Thyroid gland (tissue), 4 donors: ENCODE data around the gene NAV2. TPM values are rescaled to one million over a fixed set of nuclear protein-coding genes. Genes with fewer than 3 reads are reported as not detected.

Source experiments
- DNase-seq, 2 donors: peaks; one replicate each; pipeline ENCODE4 v3.0.0-alpha.2; 2019
- H3K27ac ChIP-seq, 3 donors: fragments of 200-600 bp; sonication (generic); 1 replicate in 2 of 3; 2 replicates in 1 of 3; pipeline ENCODE4 v1.5.1; 2016 to 2019; ENCODE audit warnings: mild to moderate bottlenecking in 1 of 3, moderate library complexity in 1 of 3
- H3K27me3 ChIP-seq: fragments of 200-600 bp; sonication (generic); one replicate; pipeline ENCODE4 v1.5.1; 2019
- H3K36me3 ChIP-seq, 2 donors: fragments of 200-600 bp; sonication (generic); one replicate each; pipeline ENCODE4 v1.5.1; 2016 to 2019
- H3K4me1 ChIP-seq, 2 donors: fragments of 200-600 bp; sonication (generic); one replicate each; pipeline ENCODE4 v1.5.1; 2017 to 2019
- H3K4me3 ChIP-seq, 3 donors: fragments of 200-600 bp; sonication (generic); replicated peaks in 1 of 3; 1 replicate in 2 of 3; 2 replicates in 1 of 3; pipeline ENCODE4 v1.5.1; 2016; ENCODE audit warnings: mild to moderate bottlenecking in 1 of 3
- H3K9me3 ChIP-seq: fragments of 200-600 bp; sonication (generic); one replicate; pipeline ENCODE4 v1.5.1; 2017
- CTCF ChIP-seq, 6 experiments: fragments of 200-600 bp in 3 of 6; fragments of 450-650 bp in 3 of 6; sonication (generic) in 3 of 6; IDR thresholded peaks; one replicate each; pipeline ENCODE4 v1.5.1; 2016 to 2019; ENCODE audit warnings: antibody characterized with exemption in 6 of 6, mild to moderate bottlenecking in 2 of 6, inconsistent platforms in 1 of 6, moderate library complexity in 1 of 6
- POLR2A ChIP-seq, 2 donors: fragments of 450-650 bp; IDR thresholded peaks; one replicate each; pipeline ENCODE4 v1.6.1; 2017; ENCODE audit warnings: antibody characterized with exemption in 2 of 2, mild to moderate bottlenecking in 2 of 2, moderate library complexity in 1 of 2
- WGBS, 2 donors: methylation state at CpG; one replicate each; pipeline ENCODE4 v1.1.5; 2017; 5-methylcytosine and 5-hydroxymethylcytosine counted together
- intact Hi-C: fragments of 100-400 bp; cut with DNase I; formaldehyde crosslinking; loops from one replicate; pipeline ENCODE4 v1.15.1; 2023
- total RNA-seq, 4 donors: library from RNA; depleted of rRNA; stranded (reverse); fragments of >200 nt; gene quantifications; one replicate each; pipeline ENCODE4 v1.2.3, GENCODE V29; 2016

The NAV2 gene
- total RNA-seq, 4 donors from 2014 or later: 34.8 to 88.6 (median 54.5) TPM

GRCh38 chr11:19705936-19706335 is 6.7 kb upstream of the NAV2 start:
- 75 to 89% methylated on average over 1 of the region's 1 CpG for WGBS, 2 donors
- no peak for DNase-seq
- intact Hi-C loops: no loop called here
- TF ChIP-seq CTCF (IDR thresholded peaks at IDR 0.05) (no peak), POLR2A (IDR thresholded peaks at IDR 0.05) (no peak)
- peaks cover 14 to 18% of the 10 kb centered on the region in 2 donors for H3K4me1 ChIP-seq
- no peaks in the 10 kb centered on the region for H3K9me3 ChIP-seq
- H3K27me3 ChIP-seq: no peaks in the 10 kb centered on the region
- no peaks in the 10 kb centered on the region for H3K36me3 ChIP-seq
- H3K4me3 ChIP-seq: no peak overlapping the region
- H3K27ac ChIP-seq: peak overlapping the region; percentile 8 to 50 (median 35)

GRCh38 chr11:19711911-19712280 is 741 bp upstream of the NAV2 start:
- H3K4me1 ChIP-seq: peaks cover 31 to 40% of the 10 kb centered on the region in 2 donors
- 10 to 11% methylated on average over 16 of the region's 16 CpGs for WGBS, 2 donors
- DNase-seq: peak; percentile 57 to 62
- TF ChIP-seq POLR2A (IDR thresholded peaks at IDR 0.05): no peak
- TF ChIP-seq CTCF (IDR thresholded peaks at IDR 0.05): no peak
- intact Hi-C loops: no loop called here
- no peaks in the 10 kb centered on the region for H3K27me3 ChIP-seq
- peak overlapping the region; percentile 96 to 99 (median 96) for H3K27ac ChIP-seq
- H3K4me3 ChIP-seq: peak overlapping the region in 2 of 3 donors; percentile 13 to 31
- no peaks in the 10 kb centered on the region for H3K9me3 ChIP-seq
- H3K36me3 ChIP-seq: no peaks in the 10 kb centered on the region

GRCh38 chr11:19713196-19714021 is 772 bp downstream of the NAV2 start:
- intact Hi-C loops: no loop called here
- Histone ChIP-seq H3K27me3 (no peaks in the 10 kb centered on the region), H3K4me1 (peaks cover 31 to 47% of the 10 kb centered on the region in 2 donors), H3K4me3 (peak overlapping the region; percentile 39 to 80 (median 62)), H3K36me3 (no peaks in the 10 kb centered on the region), H3K27ac (peak overlapping the region; percentile 5 to 96 (median 69)), H3K9me3 (no peaks in the 10 kb centered on the region)
- TF ChIP-seq POLR2A (IDR thresholded peaks at IDR 0.05) (no peak), CTCF (IDR thresholded peaks at IDR 0.05) (no peak)
- DNase-seq: peak in 1 of 2 donors; percentile 27
- 5% methylated on average over 36 to 49 of the region's 63 CpGs for WGBS, 2 donors

- TF ChIP-seq POLR2A (IDR thresholded peaks at IDR 0.05) (no peak), CTCF (IDR thresholded peaks at IDR 0.05) (no peak)
- Histone ChIP-seq H3K27ac (peak overlapping the region in 2 of 3 donors; percentile 34 to 60), H3K27me3 (no peaks in the 10 kb centered on the region), H3K9me3 (no peaks in the 10 kb centered on the region), H3K4me3 (peak overlapping the region; percentile 39 to 80 (median 62)), H3K36me3 (no peaks in the 10 kb centered on the region), H3K4me1 (peaks cover 31 to 47% of the 10 kb centered on the region in 2 donors)
- peak in 1 of 2 donors; percentile 33 for DNase-seq
- WGBS, 2 donors: 10 to 22% methylated on average over 11 to 17 of the region's 17 CpGs
- intact Hi-C loops: no loop called here
Observed at GRCh38 chr11:19714022-19714386, 1.4 kb downstream of the NAV2 start.
